ENCODE results near the gene HJV. TPM values are rescaled to one million over a fixed set of nuclear protein-coding genes. Genes with fewer than 3 reads are reported as not detected.

The HJV gene
- total RNA-seq, 6 experiments from 2014 or later, result not detected

DNA sequence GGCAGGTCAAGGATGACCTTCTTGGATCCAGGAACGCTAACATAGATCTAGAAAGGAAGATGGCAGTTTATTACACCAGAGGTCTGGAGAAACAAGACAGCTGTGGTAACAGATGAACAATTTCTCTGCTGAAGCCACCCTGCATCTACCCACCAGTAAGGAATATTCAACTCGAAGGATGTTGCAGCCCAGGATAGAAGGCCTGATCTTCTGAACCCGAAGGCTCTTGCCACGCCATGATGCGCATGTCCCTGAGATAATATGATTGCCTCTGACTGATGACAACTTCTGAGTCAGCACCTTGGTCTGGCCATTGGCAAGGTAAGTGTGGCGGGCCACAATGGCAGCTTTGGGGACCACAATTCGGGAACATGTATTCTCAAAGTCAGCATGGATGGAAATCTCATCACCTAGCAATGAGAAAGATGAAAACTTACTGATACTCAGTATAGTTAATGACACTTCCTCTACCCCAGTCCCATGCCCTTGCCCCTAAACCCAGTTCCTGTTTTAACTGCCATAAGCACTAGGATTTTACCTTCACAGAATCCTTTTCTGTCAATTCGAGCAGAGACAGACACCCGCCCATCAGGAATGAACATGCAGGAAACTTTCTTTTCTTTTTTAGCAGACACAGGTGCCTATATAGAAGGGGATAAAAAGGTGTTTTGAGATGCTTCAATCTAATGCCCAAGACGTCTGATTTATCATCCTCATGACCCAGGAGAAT, 27.0 kb downstream of the HJV start:
- H3K27ac Mint-ChIP-seq, result peak overlapping the region; percentile 91; the same call in 1 of the 2 replicates
- no peaks in the 10 kb centered on the region for H3K27me3 Mint-ChIP-seq (ENCODE audit: insufficient read depth)
- H3K4me1 Mint-ChIP-seq (ENCODE audit: low read depth), result peaks cover 50% of the 10 kb centered on the region
- TF ChIP-seq, protein P1, sequence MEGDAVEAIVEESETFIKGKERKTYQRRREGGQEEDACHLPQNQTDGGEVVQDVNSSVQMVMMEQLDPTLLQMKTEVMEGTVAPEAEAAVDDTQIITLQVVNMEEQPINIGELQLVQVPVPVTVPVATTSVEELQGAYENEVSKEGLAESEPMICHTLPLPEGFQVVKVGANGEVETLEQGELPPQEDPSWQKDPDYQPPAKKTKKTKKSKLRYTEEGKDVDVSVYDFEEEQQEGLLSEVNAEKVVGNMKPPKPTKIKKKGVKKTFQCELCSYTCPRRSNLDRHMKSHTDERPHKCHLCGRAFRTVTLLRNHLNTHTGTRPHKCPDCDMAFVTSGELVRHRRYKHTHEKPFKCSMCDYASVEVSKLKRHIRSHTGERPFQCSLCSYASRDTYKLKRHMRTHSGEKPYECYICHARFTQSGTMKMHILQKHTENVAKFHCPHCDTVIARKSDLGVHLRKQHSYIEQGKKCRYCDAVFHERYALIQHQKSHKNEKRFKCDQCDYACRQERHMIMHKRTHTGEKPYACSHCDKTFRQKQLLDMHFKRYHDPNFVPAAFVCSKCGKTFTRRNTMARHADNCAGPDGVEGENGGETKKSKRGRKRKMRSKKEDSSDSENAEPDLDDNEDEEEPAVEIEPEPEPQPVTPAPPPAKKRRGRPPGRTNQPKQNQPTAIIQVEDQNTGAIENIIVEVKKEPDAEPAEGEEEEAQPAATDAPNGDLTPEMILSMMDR (IDR thresholded peaks at IDR 0.05), result no peak
- peak overlapping the region; percentile 97 for H3K4me3 Mint-ChIP-seq
- DNase-seq, result no peak
- H3K36me3 Mint-ChIP-seq (ENCODE audit: low read depth), result peaks cover 40% of the 10 kb centered on the region
- no peaks in the 10 kb centered on the region for H3K9me3 Mint-ChIP-seq

DNA sequence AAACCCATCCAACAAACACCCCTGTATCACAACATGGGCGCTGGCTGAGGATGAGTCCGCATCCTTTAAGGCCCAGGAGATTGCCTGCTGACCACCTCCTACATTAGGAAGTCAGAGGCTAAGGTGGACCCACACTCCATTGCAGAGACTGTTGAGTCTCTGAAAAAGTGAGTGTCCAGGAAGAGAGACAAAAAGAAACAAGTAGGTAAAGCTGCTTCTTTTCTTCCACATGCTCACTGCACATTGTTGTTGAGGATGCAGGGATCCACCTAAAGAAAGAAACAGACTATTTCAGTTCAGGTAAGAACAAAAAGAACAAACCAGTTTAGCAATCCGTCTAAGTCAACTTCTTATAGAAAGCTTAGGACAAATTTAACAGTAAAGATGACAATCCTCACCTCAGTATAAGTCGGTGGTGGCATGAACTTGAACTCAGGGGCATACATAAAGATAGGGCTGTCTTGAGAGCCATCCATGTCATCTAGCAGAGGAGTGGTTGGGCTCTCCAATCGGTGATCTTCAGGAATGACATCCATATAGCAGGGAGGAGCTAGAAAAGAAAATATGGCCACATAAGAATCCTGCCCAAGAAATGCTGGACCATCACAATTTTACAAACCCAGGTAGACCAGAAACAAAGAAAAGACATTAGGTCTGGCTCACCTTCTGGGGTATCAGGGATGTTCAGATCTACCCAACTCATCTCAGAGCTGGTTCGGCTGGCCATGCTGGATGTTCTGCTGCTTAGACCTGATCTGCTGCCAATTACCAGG, 27.7 kb downstream of the HJV start:
- TF ChIP-seq, protein P1 (IDR thresholded peaks at IDR 0.05), result no peak
- peak overlapping the region; percentile 97 for H3K4me3 Mint-ChIP-seq
- no peaks in the 10 kb centered on the region for H3K27me3 Mint-ChIP-seq (ENCODE audit: insufficient read depth)
- no peak overlapping the region for H3K27ac Mint-ChIP-seq
- peaks cover 40% of the 10 kb centered on the region for H3K36me3 Mint-ChIP-seq (ENCODE audit: low read depth)
- no peak for DNase-seq
- no peaks in the 10 kb centered on the region for H3K9me3 Mint-ChIP-seq
- H3K4me1 Mint-ChIP-seq (ENCODE audit: low read depth), result peaks cover 47% of the 10 kb centered on the region

DNA sequence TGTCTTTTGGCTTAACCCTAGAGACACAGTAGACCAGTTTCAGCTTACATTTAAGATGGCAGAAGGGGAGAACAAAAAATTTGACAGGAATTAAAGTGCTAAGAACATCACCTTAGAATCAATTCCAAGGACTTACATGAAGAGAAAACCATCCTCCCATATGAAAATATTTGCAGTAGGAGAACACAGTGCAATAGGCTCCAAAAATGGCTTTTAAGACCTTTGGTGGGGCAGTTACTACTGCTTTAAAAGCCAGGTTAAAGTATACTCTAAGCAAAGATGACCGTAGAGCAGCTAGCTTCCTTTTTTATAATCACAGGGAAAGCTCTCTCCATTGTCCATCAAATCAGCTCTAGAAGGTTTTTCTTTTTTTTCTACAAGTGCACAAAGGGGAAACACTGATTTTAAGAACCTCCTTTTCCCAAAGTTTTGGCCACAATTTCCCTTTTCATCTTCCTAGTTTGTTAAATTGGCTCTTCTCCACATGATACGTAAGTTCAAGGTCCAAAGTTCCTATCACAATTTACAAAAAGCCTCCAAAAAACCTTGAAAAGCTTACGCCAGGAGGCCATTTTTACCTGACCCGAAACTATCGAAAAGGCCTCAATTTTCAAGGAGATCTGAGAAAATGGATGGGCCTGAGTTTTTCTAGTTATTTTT, 28.4 kb downstream of the HJV start:
- DNase-seq, result no peak
- TF ChIP-seq, protein P1 (IDR thresholded peaks at IDR 0.05), result no peak
- H3K4me3 Mint-ChIP-seq, result peak overlapping the region; percentile 7; the same call in 1 of the 2 replicates
- H3K27me3 Mint-ChIP-seq (ENCODE audit: insufficient read depth), result no peaks in the 10 kb centered on the region
- H3K27ac Mint-ChIP-seq, result no peak overlapping the region
- H3K9me3 Mint-ChIP-seq, result no peaks in the 10 kb centered on the region
- H3K36me3 Mint-ChIP-seq (ENCODE audit: low read depth), result peaks cover 40% of the 10 kb centered on the region
- H3K4me1 Mint-ChIP-seq (ENCODE audit: low read depth), result peaks cover 46% of the 10 kb centered on the region

DNA sequence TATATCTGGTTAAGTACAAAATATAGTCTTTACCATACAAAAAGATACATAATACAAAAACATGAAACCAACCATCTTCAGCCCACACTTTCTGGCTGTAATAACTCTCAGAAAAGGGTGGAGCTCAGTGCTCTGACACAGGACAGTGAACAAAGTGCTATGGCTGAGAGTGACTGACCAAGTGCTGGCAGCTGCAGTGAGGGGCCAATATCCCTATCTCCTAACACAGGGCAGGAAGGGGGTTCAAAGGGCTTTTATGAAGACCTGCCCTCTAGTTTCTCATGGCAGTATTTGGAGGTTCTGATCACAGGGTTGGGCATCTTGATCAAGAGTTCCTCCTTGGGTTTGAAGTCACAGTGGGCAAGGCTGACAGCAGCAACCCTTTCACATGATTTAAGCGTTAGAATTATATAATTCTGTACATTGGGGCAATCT, 29.0 kb downstream of the HJV start:
- H3K4me1 Mint-ChIP-seq (ENCODE audit: low read depth), result peaks cover 40% of the 10 kb centered on the region
- H3K9me3 Mint-ChIP-seq, result no peaks in the 10 kb centered on the region
- peaks cover 40% of the 10 kb centered on the region for H3K36me3 Mint-ChIP-seq (ENCODE audit: low read depth)
- H3K27ac Mint-ChIP-seq, result no peak overlapping the region
- TF ChIP-seq, protein P1 (IDR thresholded peaks at IDR 0.05), result no peak
- no peak for DNase-seq
- no peaks in the 10 kb centered on the region for H3K27me3 Mint-ChIP-seq (ENCODE audit: insufficient read depth)
- peak overlapping the region; percentile 7; the same call in 1 of the 2 replicates for H3K4me3 Mint-ChIP-seq

DNA sequence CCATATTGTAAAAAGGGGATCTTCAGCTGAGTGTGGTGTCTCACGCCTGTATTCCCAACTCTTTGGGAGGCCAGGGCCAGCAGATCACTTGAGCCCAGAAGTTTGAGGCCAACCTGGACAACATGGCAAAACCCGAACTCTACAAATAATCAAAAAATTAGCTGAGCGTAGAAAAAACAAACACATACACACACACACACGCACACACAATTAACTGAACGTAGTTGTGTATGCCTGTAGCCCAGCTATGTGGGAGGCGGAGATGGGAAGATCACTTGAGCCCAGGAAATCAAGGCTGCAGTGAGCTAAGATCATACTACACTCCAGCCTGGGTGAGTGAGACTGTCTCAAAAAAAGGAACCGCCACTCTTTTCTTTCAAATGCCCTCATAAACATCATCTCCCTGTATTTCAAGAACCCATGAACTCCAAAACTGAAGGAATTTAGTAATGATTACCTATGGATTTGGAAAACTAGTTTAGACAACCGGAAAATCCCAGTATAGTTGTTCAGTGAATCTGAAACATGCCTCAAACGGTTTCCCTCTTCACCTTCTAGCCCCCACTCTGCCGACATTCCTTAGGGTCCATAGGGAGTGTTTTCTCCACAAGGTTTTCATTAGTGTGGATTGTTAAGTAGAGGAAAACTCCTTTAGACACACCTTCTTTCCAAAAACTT, 29.7 kb downstream of the HJV start:
- H3K4me1 Mint-ChIP-seq (ENCODE audit: low read depth), result peaks cover 33% of the 10 kb centered on the region
- no peak for DNase-seq
- no peaks in the 10 kb centered on the region for H3K27me3 Mint-ChIP-seq (ENCODE audit: insufficient read depth)
- no peak overlapping the region for H3K4me3 Mint-ChIP-seq
- peak overlapping the region; percentile 1; the same call in 1 of the 2 replicates for H3K27ac Mint-ChIP-seq
- TF ChIP-seq, protein P1 (IDR thresholded peaks at IDR 0.05), result no peak
- no peaks in the 10 kb centered on the region for H3K9me3 Mint-ChIP-seq
- H3K36me3 Mint-ChIP-seq (ENCODE audit: low read depth), result peaks cover 40% of the 10 kb centered on the region

All from HFFc6 (cell line).